Panc1 (cell line): Measurements from ENCODE around the gene FARS2. TPM values are rescaled to one million over a fixed set of nuclear protein-coding genes. Genes with fewer than 3 reads are reported as not detected.

Source experiments
- ATAC-seq: fragments of 200-7000 bp; cut with Tn5 transposase; 2 replicates; pipeline ENCODE4 v1.9.1; 2020; ENCODE audit warnings: mild to moderate bottlenecking, moderate library complexity
- BruUV-seq: library from RNA; stranded (reverse); fragments of 400-500 nt; replicated peaks from 2 replicates; lab custom pipeline; 2021; lab: Mats Ljungman, UMichigan
- CTCF ChIA-PET: fragments of 300-600 bp; sonication (Branson Sonifier 250); formaldehyde crosslinking; loops from one replicate; lab custom pipeline; 2022; ENCODE audit warnings: antibody characterized with exemption; lab: Charles Lee
- POLR2A ChIA-PET: fragments of 300-600 bp; sonication (Branson Sonifier 250); formaldehyde crosslinking; loops from one replicate; lab custom pipeline; 2022; ENCODE audit warnings: antibody characterized with exemption; lab: Charles Lee
- DNase-seq: peaks from one replicate; pipeline ENCODE4 v3.0.0-alpha.2; 2010; ENCODE audit warnings: low read depth, low spot score
- H3K27ac ChIP-seq: 2 replicates; pipeline ENCODE4 v1.5.1; 2011; ENCODE audit warnings: mild to moderate bottlenecking, low read length, inconsistent platforms
- H3K27me3 ChIP-seq: fragments of 200-500 bp; sonication (Bioruptor generic); 2 replicates; pipeline ENCODE4 v1.6.0; 2014; ENCODE audit warnings: low read length, inconsistent platforms; ENCODE audit not compliant: control insufficient read depth, insufficient read depth
- H3K36me3 ChIP-seq: fragments of 200-500 bp; sonication (Bioruptor generic); 2 replicates; pipeline ENCODE4 v1.5.1; 2014; ENCODE audit warnings: inconsistent platforms, mild to moderate bottlenecking, low read length, moderate library complexity; ENCODE audit not compliant: control insufficient read depth, insufficient read depth
- H3K4me1 ChIP-seq: 2 replicates; pipeline ENCODE4 v1.5.1; 2011; ENCODE audit warnings: inconsistent platforms, mild to moderate bottlenecking, low read length, moderate library complexity; ENCODE audit not compliant: control insufficient read depth, insufficient read depth
- H3K4me3 ChIP-seq, 2 experiments: 2 replicates each; pipeline ENCODE4 v1.5.1; 2011 to 2012; ENCODE audit warnings: low read depth in 2 of 2, low read length in 2 of 2, mild to moderate bottlenecking in 2 of 2, inconsistent platforms in 1 of 2, moderate library complexity in 1 of 2
- H3K9me3 ChIP-seq: fragments of 200-500 bp; sonication (Bioruptor generic); 2 replicates; pipeline ENCODE4 v1.5.1; 2014; ENCODE audit warnings: low read depth, mild to moderate bottlenecking, inconsistent platforms, low read length, moderate library complexity; ENCODE audit not compliant: control insufficient read depth, insufficient read depth
- CTCF ChIP-seq: fragments of 450-650 bp; IDR thresholded peaks from 2 replicates; pipeline ENCODE4 v1.5.1; 2017; ENCODE audit warnings: mild to moderate bottlenecking
- POLR2AphosphoS5 ChIP-seq: IDR thresholded peaks from 2 replicates; pipeline ENCODE4 v1.6.1; 2012; ENCODE audit warnings: mild to moderate bottlenecking, low read depth, low read length, moderate library complexity
- REST ChIP-seq, 2 experiments: IDR thresholded peaks; 2 replicates each; pipeline ENCODE4 v1.6.1; 2011 to 2012; ENCODE audit warnings: low read depth in 2 of 2, control low read depth in 1 of 2, low read length in 1 of 2, mild to moderate bottlenecking in 1 of 2, moderate library complexity in 1 of 2; ENCODE audit not compliant: insufficient read depth in 1 of 2
- SIN3A ChIP-seq: IDR thresholded peaks from 2 replicates; pipeline ENCODE4 v1.6.1; 2012; ENCODE audit warnings: low read depth, mild to moderate bottlenecking, low read length, moderate library complexity, borderline replicate concordance; ENCODE audit not compliant: insufficient read depth
- TCF7L2 ChIP-seq: IDR thresholded peaks from 2 replicates; pipeline ENCODE4 v1.6.1; 2011; ENCODE audit warnings: mild to moderate bottlenecking, low read depth, low read length, inconsistent platforms
- in situ Hi-C: cut with HindIII; loops from 2 replicates; pipeline ENCODE4 v1.10.0; 2016; ENCODE audit warnings: low sequenced_read_pairs, low pct_unique_long_range_greater_than_20kb
- intact Hi-C: fragments of 100-400 bp; cut with micrococcal nuclease; formaldehyde crosslinking; loops from one replicate; pipeline ENCODE4 v1.10.0; 2022; ENCODE audit not compliant: unreplicated experiment
- total RNA-seq: library from RNA; stranded (reverse); gene quantifications from one replicate; pipeline ENCODE4 v1.2.1, GENCODE V29; 2021; ENCODE audit not compliant: unreplicated experiment

Gene FARS2
- total RNA-seq, 1 experiment from 2014 or later: 12.8 TPM

GRCh38 chr6:5318617-5319272 is 57.4 kb downstream of the FARS2 start:
- Histone ChIP-seq H3K36me3 (no peaks in the 10 kb centered on the region), H3K9me3 (peaks cover 9% of the 10 kb centered on the region; the same call in 1 of the 2 replicates), H3K4me1 (no peaks in the 10 kb centered on the region), H3K4me3 (no peak overlapping the region), H3K27me3 (no peaks in the 10 kb centered on the region), H3K27ac (no peak overlapping the region)
- ChIA-PET POLR2A (no interaction called here), CTCF (no interaction called here)
- ATAC-seq (no peak), DNase-seq (no peak)
- BruUV-seq: no TSS peak
- in situ Hi-C loops: no loop called here
- TF ChIP-seq CTCF (no peak), REST (IDR thresholded peaks at IDR 0.05; ENCODE audit: insufficient read depth in 1 of 2, low read depth in 2 of 2, low read length in 1 of 2) (no peak), TCF7L2 (no peak), POLR2AphosphoS5 (no peak), SIN3A (no peak)
- intact Hi-C loops: no loop called here

DNA sequence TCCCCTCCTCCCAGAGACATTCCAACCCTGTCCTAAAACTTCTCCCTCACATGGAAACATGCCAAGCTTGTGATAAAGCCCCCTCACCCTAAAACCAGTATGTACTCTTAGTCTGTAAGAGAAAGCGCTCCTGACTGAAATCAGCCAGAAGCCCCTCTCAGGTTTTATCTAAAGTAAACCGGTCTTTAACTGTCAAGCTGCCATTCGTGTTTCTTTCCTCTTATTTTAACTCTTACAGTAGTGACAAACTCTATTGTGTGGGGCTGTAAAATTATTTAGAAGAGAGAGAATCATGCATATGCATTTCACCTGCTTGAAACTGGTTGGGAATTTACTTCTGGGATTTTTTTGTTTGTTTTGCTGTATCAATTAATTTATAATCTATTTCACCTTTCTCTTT is 62.7 kb downstream of the FARS2 start:
- Histone ChIP-seq H3K36me3 (no peaks in the 10 kb centered on the region), H3K9me3 (peaks cover 21% of the 10 kb centered on the region; the same call in 1 of the 2 replicates), H3K4me1 (no peaks in the 10 kb centered on the region), H3K4me3 (no peak overlapping the region), H3K27ac (no peak overlapping the region), H3K27me3 (no peaks in the 10 kb centered on the region)
- CTCF ChIA-PET: no interaction called here
- no TSS peak for BruUV-seq
- in situ Hi-C loops (no loop called here), intact Hi-C loops (no loop called here)
- POLR2A ChIA-PET: no interaction called here
- no peak for DNase-seq
- no peak for ATAC-seq
- TF ChIP-seq SIN3A: no peak
- TF ChIP-seq TCF7L2: no peak
- TF ChIP-seq REST (IDR thresholded peaks at IDR 0.05; ENCODE audit: insufficient read depth in 1 of 2, low read depth in 2 of 2, low read length in 1 of 2): no peak
- no peak for TF ChIP-seq POLR2AphosphoS5
- no peak for TF ChIP-seq CTCF
